A673 (cell line): Measurements from ENCODE around the gene DNAH1. TPM values are rescaled to one million over a fixed set of nuclear protein-coding genes. Genes with fewer than 3 reads are reported as not detected.

Experiments used
- BruUV-seq: library from RNA; stranded (reverse); fragments of 400-500 nt; replicated peaks from 2 replicates; lab custom pipeline; 2021; lab: Mats Ljungman, UMichigan
- CTCF ChIA-PET: fragments of 300-600 bp; sonication (Branson Sonifier 250); formaldehyde crosslinking; loops from one replicate; lab custom pipeline; 2022; ENCODE audit warnings: antibody characterized with exemption; lab: Charles Lee
- POLR2A ChIA-PET: fragments of 300-600 bp; sonication (Branson Sonifier 250); formaldehyde crosslinking; loops from one replicate; lab custom pipeline; 2022; ENCODE audit warnings: antibody characterized with exemption; ENCODE audit not compliant: low non-redundant PET; lab: Charles Lee
- DNase-seq: peaks from one replicate; pipeline ENCODE4 v3.0.0-alpha.2; 2015; ENCODE audit warnings: low spot score
- H3K27ac ChIP-seq: fragments of 200-600 bp; sonication (generic); 2 replicates; pipeline ENCODE4 v1.5.1; 2016; ENCODE audit warnings: mixed run types, low read depth, mild to moderate bottlenecking, mixed read lengths, antibody characterized with exemption, low read length; ENCODE audit not compliant: poor library complexity, severe bottlenecking
- H3K27me3 ChIP-seq: fragments of 200-600 bp; sonication (generic); replicated peaks from 2 replicates; pipeline ENCODE4 v1.6.1; 2017; ENCODE audit warnings: mixed run types, low read depth, mild to moderate bottlenecking, mixed read lengths, antibody characterized with exemption, low read length; ENCODE audit not compliant: insufficient read depth, poor library complexity
- H3K36me3 ChIP-seq: fragments of 200-600 bp; sonication (generic); 2 replicates; pipeline ENCODE4 v1.6.1; 2016; ENCODE audit warnings: mixed run types, mild to moderate bottlenecking, mixed read lengths, antibody characterized with exemption, low read length; ENCODE audit not compliant: insufficient read depth, poor library complexity, severe bottlenecking
- H3K4me1 ChIP-seq: fragments of 200-600 bp; sonication (generic); 2 replicates; pipeline ENCODE4 v1.6.1; 2017; ENCODE audit warnings: mixed run types, mild to moderate bottlenecking, mixed read lengths, antibody characterized with exemption, low read length; ENCODE audit not compliant: insufficient read depth, poor library complexity, severe bottlenecking
- H3K4me3 ChIP-seq: fragments of 200-600 bp; sonication (generic); 2 replicates; pipeline ENCODE4 v1.5.1; 2016; ENCODE audit warnings: low read depth, mixed run types, mild to moderate bottlenecking, mixed read lengths, low read length; ENCODE audit not compliant: poor library complexity, severe bottlenecking
- H3K9me3 ChIP-seq: fragments of 200-600 bp; sonication (generic); 2 replicates; pipeline ENCODE4 v1.6.1; 2016; ENCODE audit warnings: mixed run types, low read depth, mild to moderate bottlenecking, mixed read lengths, antibody characterized with exemption, low read length; ENCODE audit not compliant: poor library complexity, severe bottlenecking
- CTCF ChIP-seq: fragments of 300-800, 200-600 bp; sonication (generic); conservative IDR thresholded peaks from 2 replicates; pipeline ENCODE4 v1.5.1; 2017; ENCODE audit warnings: low read depth, mild to moderate bottlenecking, antibody characterized with exemption, low read length, moderate library complexity, mixed read lengths
- EZH2 ChIP-seq: fragments of 200-600 bp; sonication (generic); IDR thresholded peaks from 2 replicates; pipeline ENCODE4 v1.6.1; 2017; ENCODE audit warnings: borderline replicate concordance, low read depth, mild to moderate bottlenecking, mixed read lengths, antibody characterized with exemption, low read length; ENCODE audit not compliant: poor library complexity, severe bottlenecking
- intact Hi-C: fragments of 100-400 bp; cut with micrococcal nuclease; formaldehyde crosslinking; loops from one replicate; pipeline ENCODE4 v1.10.0; 2022; ENCODE audit not compliant: unreplicated experiment
- total RNA-seq: library from RNA; stranded (reverse); gene quantifications from 2 replicates; pipeline ENCODE4 v1.2.3, GENCODE V29; 2021

DNAH1 gene
- total RNA-seq, 1 experiment from 2014 or later, result 1.3 TPM

GRCh38 chr3:52302426-52303145 lies 13.5 kb upstream of the DNAH1 start:
- H3K9me3 ChIP-seq, result no peaks in the 10 kb centered on the region
- no peak for DNase-seq
- BruUV-seq, result no TSS peak
- POLR2A ChIA-PET, result no interaction called here
- H3K27ac ChIP-seq, result no peak overlapping the region
- TF ChIP-seq EZH2 (no peak), CTCF (no peak)
- no peaks in the 10 kb centered on the region for H3K27me3 ChIP-seq
- intact Hi-C loops, result no loop called here
- CTCF ChIA-PET, result no interaction called here
- no peaks in the 10 kb centered on the region for H3K36me3 ChIP-seq
- H3K4me1 ChIP-seq, result no peaks in the 10 kb centered on the region
- no peak overlapping the region for H3K4me3 ChIP-seq

- ChIA-PET CTCF (no interaction called here), POLR2A (no interaction called here)
- Histone ChIP-seq H3K27me3 (no peaks in the 10 kb centered on the region), H3K9me3 (no peaks in the 10 kb centered on the region), H3K36me3 (no peaks in the 10 kb centered on the region), H3K27ac (no peak overlapping the region), H3K4me3 (no peak overlapping the region), H3K4me1 (no peaks in the 10 kb centered on the region)
- DNase-seq, result no peak
- intact Hi-C loops, result no loop called here
- no peak for TF ChIP-seq CTCF
- BruUV-seq, result no TSS peak
Observed at GRCh38 chr3:52303811-52304210, 12.3 kb upstream of the DNAH1 start.

- no peaks in the 10 kb centered on the region for H3K4me1 ChIP-seq
- H3K27me3 ChIP-seq, result no peaks in the 10 kb centered on the region
- no peaks in the 10 kb centered on the region for H3K9me3 ChIP-seq
- no peak overlapping the region for H3K4me3 ChIP-seq
- POLR2A ChIA-PET, result no interaction called here
- BruUV-seq, result no TSS peak
- intact Hi-C loops, result no loop called here
- DNase-seq, result no peak
- no peaks in the 10 kb centered on the region for H3K36me3 ChIP-seq
- CTCF ChIA-PET, result no interaction called here
- no peak for TF ChIP-seq EZH2
- TF ChIP-seq CTCF, result no peak
- H3K27ac ChIP-seq, result no peak overlapping the region
Observed at GRCh38 chr3:52305926-52306325, 10.2 kb upstream of the DNAH1 start.
